SK-N-SH treated with all-trans-retinoic acid at 6 μM for 48 hours (cell line): Measurements from ENCODE around the gene FBXL16.

ENCODE experiments used
- ATAC-seq: fragments of 200-7000 bp; cut with Tn5 transposase; 3 replicates; pipeline ENCODE4 v1.9.1; 2020; ENCODE audit warnings: mild to moderate bottlenecking, moderate library complexity
- ARNTL ChIP-seq: fragments of 450-650 bp; formaldehyde crosslinking; IDR thresholded peaks from 2 replicates; pipeline ENCODE4 v1.5.0; 2020; ENCODE audit warnings: low read depth, mild to moderate bottlenecking, moderate library complexity, borderline replicate concordance
- BACH2 ChIP-seq: fragments of 250-450 bp; sonication (Bioruptor Pico); IDR thresholded peaks from 2 replicates; pipeline ENCODE4 v1.9.0; 2021; ENCODE audit warnings: mild to moderate bottlenecking, borderline replicate concordance
- CREB5 ChIP-seq: fragments of 250-450 bp; sonication (Bioruptor Pico); IDR thresholded peaks from 2 replicates; pipeline ENCODE4 v1.5.1; 2020; ENCODE audit warnings: low read depth, mild to moderate bottlenecking, moderate library complexity
- CSDC2 ChIP-seq: fragments of 250-450 bp; sonication (Bioruptor Pico); IDR thresholded peaks from 2 replicates; pipeline ENCODE4 v1.5.0; 2020; ENCODE audit warnings: mild to moderate bottlenecking, moderate library complexity
- CSRNP3 ChIP-seq: fragments of 250-450 bp; sonication (Bioruptor Pico); IDR thresholded peaks from 2 replicates; pipeline ENCODE4 v1.5.1; 2021; ENCODE audit warnings: mild to moderate bottlenecking, moderate library complexity
- ESRRG ChIP-seq: fragments of 250-450 bp; sonication (Bioruptor Pico); IDR thresholded peaks from 2 replicates; pipeline ENCODE4 v1.6.1; 2021; ENCODE audit warnings: mild to moderate bottlenecking
- GLIS3 ChIP-seq: fragments of 250-450 bp; sonication (Bioruptor Pico); IDR thresholded peaks from 2 replicates; pipeline ENCODE4 v1.5.0; 2020; ENCODE audit warnings: mild to moderate bottlenecking, moderate library complexity
- OSR1 ChIP-seq: fragments of 250-450 bp; sonication (Bioruptor Pico); IDR thresholded peaks from 2 replicates; pipeline ENCODE4 v1.8.0; 2022; ENCODE audit warnings: moderate library complexity, mild to moderate bottlenecking, inconsistent platforms
- POU6F1 ChIP-seq: fragments of 250-450 bp; sonication (Bioruptor Pico); IDR thresholded peaks from 2 replicates; pipeline ENCODE4 v1.8.0; 2021; ENCODE audit warnings: low read depth, mild to moderate bottlenecking, moderate library complexity, borderline replicate concordance
- PPARA ChIP-seq: fragments of 250-450 bp; sonication (Bioruptor Pico); IDR thresholded peaks from 2 replicates; pipeline ENCODE4 v1.5.0; 2020; ENCODE audit warnings: mild to moderate bottlenecking, borderline replicate concordance
- RARB ChIP-seq: fragments of 250-450 bp; sonication (Bioruptor Pico); IDR thresholded peaks from 2 replicates; pipeline ENCODE4 v1.8.0; 2021; ENCODE audit warnings: mild to moderate bottlenecking, moderate library complexity
- SNAI2 ChIP-seq: fragments of 250-450 bp; sonication (Bioruptor Pico); IDR thresholded peaks from 2 replicates; pipeline ENCODE4 v1.5.0; 2020; ENCODE audit warnings: mild to moderate bottlenecking, moderate library complexity
- TCF4 ChIP-seq: fragments of 250-450 bp; sonication (Bioruptor Pico); IDR thresholded peaks from 2 replicates; pipeline ENCODE4 v1.8.0; 2021; ENCODE audit warnings: mild to moderate bottlenecking, moderate library complexity, borderline replicate concordance
- TOX ChIP-seq: fragments of 250-450 bp; sonication (Bioruptor Pico); IDR thresholded peaks from 2 replicates; pipeline ENCODE4 v1.8.0; 2021; ENCODE audit warnings: mild to moderate bottlenecking, moderate library complexity, borderline replicate concordance
- TSHZ2 ChIP-seq: fragments of 250-450 bp; sonication (Bioruptor Pico); IDR thresholded peaks from 2 replicates; pipeline ENCODE4 v1.5.0; 2020; ENCODE audit warnings: mild to moderate bottlenecking, moderate library complexity
- ZC3H10 ChIP-seq: fragments of 250-450 bp; sonication (Bioruptor Pico); IDR thresholded peaks from 2 replicates; pipeline ENCODE4 v1.5.1; 2021; ENCODE audit warnings: mild to moderate bottlenecking, moderate library complexity
- ZFP3 ChIP-seq: fragments of 250-450 bp; sonication (Bioruptor Pico); IDR thresholded peaks from 2 replicates; pipeline ENCODE4 v1.5.0; 2020; ENCODE audit warnings: mild to moderate bottlenecking, moderate library complexity
- ZFP30 ChIP-seq: fragments of 450-650 bp; formaldehyde crosslinking; IDR thresholded peaks from 2 replicates; pipeline ENCODE4 v1.5.0; 2022; ENCODE audit warnings: mild to moderate bottlenecking, moderate library complexity
- ZNF565 ChIP-seq: fragments of 450-650 bp; formaldehyde crosslinking; conservative IDR thresholded peaks from 2 replicates; pipeline ENCODE4 v1.5.0; 2020; ENCODE audit warnings: low read depth, mild to moderate bottlenecking, moderate library complexity
- ZNF70 ChIP-seq: fragments of 450-650 bp; formaldehyde crosslinking; IDR thresholded peaks from 2 replicates; pipeline ENCODE4 v1.5.0; 2020; ENCODE audit warnings: mild to moderate bottlenecking, moderate library complexity
- ZNF8 ChIP-seq: fragments of 450-650 bp; formaldehyde crosslinking; IDR thresholded peaks from 2 replicates; pipeline ENCODE4 v1.5.0; 2020; ENCODE audit warnings: mild to moderate bottlenecking, moderate library complexity
- TF ChIP-seq, protein P1 (sequence below): fragments of 250-450 bp; sonication (Bioruptor Pico); IDR thresholded peaks from 2 replicates; pipeline ENCODE4 v1.8.0; 2020; ENCODE audit warnings: mild to moderate bottlenecking, moderate library complexity, borderline replicate concordance

The FBXL16 gene

DNA sequence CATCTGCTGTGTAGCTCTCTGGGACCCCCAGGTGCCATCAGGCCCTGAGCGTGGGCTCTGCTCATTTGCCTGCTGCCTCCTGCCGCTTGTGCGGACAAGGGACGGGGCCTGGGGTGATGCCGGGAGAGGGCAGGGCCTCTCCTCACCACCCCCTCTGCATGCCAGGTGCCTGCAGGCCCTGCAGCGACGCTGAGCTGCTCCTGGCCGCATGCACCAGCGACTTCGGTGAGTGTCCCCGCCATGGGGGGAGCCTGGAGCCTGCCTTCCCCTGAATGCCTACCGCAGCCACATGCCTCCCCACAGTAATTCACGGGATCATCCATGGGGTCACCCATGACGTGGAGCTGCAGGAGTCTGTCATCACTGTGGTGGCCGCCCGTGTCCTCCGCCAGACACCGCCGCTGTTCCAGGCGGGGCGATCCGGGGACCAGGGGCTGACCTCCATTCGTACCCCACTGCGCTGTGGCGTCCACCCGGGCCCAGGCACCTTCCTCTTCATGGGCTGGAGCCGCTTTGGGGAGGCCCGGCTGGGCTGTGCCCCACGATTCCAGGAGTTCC, 11.2 kb upstream of the FBXL16 start:
- no peak for ATAC-seq
- TF ChIP-seq ZFP30: no peak
- TF ChIP-seq GLIS3: no peak
- TF ChIP-seq BACH2 (CRISPR knock-in tag): no peak
- TF ChIP-seq OSR1: no peak
- no peak for TF ChIP-seq ZC3H10 (CRISPR knock-in tag)
- no peak for TF ChIP-seq TSHZ2 (CRISPR knock-in tag)
- TF ChIP-seq, protein P1, sequence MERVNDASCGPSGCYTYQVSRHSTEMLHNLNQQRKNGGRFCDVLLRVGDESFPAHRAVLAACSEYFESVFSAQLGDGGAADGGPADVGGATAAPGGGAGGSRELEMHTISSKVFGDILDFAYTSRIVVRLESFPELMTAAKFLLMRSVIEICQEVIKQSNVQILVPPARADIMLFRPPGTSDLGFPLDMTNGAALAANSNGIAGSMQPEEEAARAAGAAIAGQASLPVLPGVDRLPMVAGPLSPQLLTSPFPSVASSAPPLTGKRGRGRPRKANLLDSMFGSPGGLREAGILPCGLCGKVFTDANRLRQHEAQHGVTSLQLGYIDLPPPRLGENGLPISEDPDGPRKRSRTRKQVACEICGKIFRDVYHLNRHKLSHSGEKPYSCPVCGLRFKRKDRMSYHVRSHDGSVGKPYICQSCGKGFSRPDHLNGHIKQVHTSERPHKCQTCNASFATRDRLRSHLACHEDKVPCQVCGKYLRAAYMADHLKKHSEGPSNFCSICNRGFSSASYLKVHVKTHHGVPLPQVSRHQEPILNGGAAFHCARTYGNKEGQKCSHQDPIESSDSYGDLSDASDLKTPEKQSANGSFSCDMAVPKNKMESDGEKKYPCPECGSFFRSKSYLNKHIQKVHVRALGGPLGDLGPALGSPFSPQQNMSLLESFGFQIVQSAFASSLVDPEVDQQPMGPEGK: no peak
- no peak for TF ChIP-seq TOX
- no peak for TF ChIP-seq PPARA (CRISPR knock-in tag)
- TF ChIP-seq ESRRG (CRISPR knock-in tag): no peak
- TF ChIP-seq CSRNP3 (CRISPR knock-in tag): no peak
- TF ChIP-seq RARB (CRISPR knock-in tag): no peak
- TF ChIP-seq CSDC2 (CRISPR knock-in tag): no peak
- TF ChIP-seq ZNF565 (CRISPR knock-in tag): no peak
- TF ChIP-seq ZFP3 (CRISPR knock-in tag): no peak
- no peak for TF ChIP-seq POU6F1 (CRISPR knock-in tag)
- TF ChIP-seq ZNF70 (CRISPR knock-in tag): no peak
- no peak for TF ChIP-seq ARNTL (CRISPR knock-in tag)
- TF ChIP-seq SNAI2 (CRISPR knock-in tag): no peak

DNA sequence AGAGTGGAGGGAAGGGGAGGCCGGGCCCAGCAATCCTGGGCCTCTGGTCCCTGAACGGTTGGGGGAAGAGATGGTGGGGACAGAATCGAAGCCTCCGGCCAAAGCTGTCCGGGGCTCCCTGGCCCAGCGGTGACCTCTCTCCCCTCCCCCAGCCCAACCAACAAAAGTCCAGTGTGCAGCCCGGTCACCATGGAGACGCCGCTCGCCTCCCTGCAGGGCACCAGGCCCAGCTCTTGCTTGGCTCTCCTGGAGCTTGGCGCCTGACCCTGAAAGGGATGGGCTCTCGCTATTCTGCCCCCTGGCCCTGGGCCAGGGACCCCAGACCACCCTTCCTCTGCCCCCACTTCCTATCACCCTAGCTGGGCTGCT, 10.6 kb upstream of the FBXL16 start:
- peak; percentile 3; the same call in 2 of the 3 replicates for ATAC-seq
- TF ChIP-seq ZC3H10 (CRISPR knock-in tag) (no peak), CREB5 (CRISPR knock-in tag) (no peak), TOX (no peak), SNAI2 (CRISPR knock-in tag) (no peak), ZFP3 (CRISPR knock-in tag) (no peak), ZNF70 (CRISPR knock-in tag) (no peak), OSR1 (no peak), ZNF8 (CRISPR knock-in tag) (no peak), CSRNP3 (CRISPR knock-in tag) (no peak), ZFP30 (no peak), BACH2 (CRISPR knock-in tag) (no peak), TCF4 (CRISPR knock-in tag) (no peak), TSHZ2 (CRISPR knock-in tag) (no peak)
